H1 (cell line): ENCODE results near the gene CNGB1. TPM values are rescaled to one million over a fixed set of nuclear protein-coding genes. Genes with fewer than 3 reads are reported as not detected.

Experiments used
- CTCF ChIA-PET: fragments of 300-600 bp; sonication (Branson Sonifier 250); formaldehyde crosslinking; loops from one replicate; lab custom pipeline; 2021; ENCODE audit not compliant: partially characterized antibody; lab: Charles Lee
- POLR2A ChIA-PET: fragments of 300-600 bp; sonication (Branson Sonifier 250); formaldehyde crosslinking; loops from one replicate; lab custom pipeline; 2021; ENCODE audit warnings: inconsistent platforms; ENCODE audit not compliant: partially characterized antibody; lab: Charles Lee
- DNase-seq, 2 experiments: peaks; one replicate each; pipeline versions ENCODE4 v3.0.0 to v3.0.0-alpha.2; 2010 to 2022; ENCODE audit warnings: low spot score in 2 of 2, low read depth in 1 of 2, mixed read lengths in 1 of 2
- FAIRE-seq: peaks from 2 replicates; lab custom pipeline; 2011; peaks lifted over from hg19 to GRCh38; lab: Jason Lieb, UNC
- H2AFZ ChIP-seq: 2 replicates; pipeline ENCODE4 v1.8.1; 2012; ENCODE audit warnings: low read length, inconsistent platforms
- H2AK5ac ChIP-seq: 2 replicates; pipeline ENCODE4 v1.6.1; 2013; ENCODE audit warnings: low read depth, low read length
- H2BK120ac ChIP-seq: replicated peaks from 2 replicates; pipeline ENCODE3; 2013; ENCODE audit warnings: low read depth, low read length, inconsistent platforms
- H2BK12ac ChIP-seq: 2 replicates; pipeline ENCODE4 v1.6.1; 2013; ENCODE audit warnings: low read depth, low read length
- H2BK15ac ChIP-seq: 2 replicates; pipeline ENCODE4 v1.6.1; 2013; ENCODE audit warnings: low read length
- H2BK20ac ChIP-seq: 2 replicates; pipeline ENCODE4 v1.6.1; 2013; ENCODE audit warnings: low read length
- H2BK5ac ChIP-seq: 2 replicates; pipeline ENCODE4 v1.6.1; 2013; ENCODE audit warnings: low read depth, low read length
- H3K14ac ChIP-seq: 2 replicates; pipeline ENCODE4 v1.6.1; 2013; ENCODE audit warnings: inconsistent platforms; ENCODE audit not compliant: insufficient read length
- H3K18ac ChIP-seq: 2 replicates; pipeline ENCODE4 v1.6.1; 2013; ENCODE audit warnings: low read length; ENCODE audit errors: extremely low read depth
- H3K23ac ChIP-seq: 2 replicates; pipeline ENCODE4 v1.6.1; 2013; ENCODE audit warnings: inconsistent platforms; ENCODE audit not compliant: insufficient read length
- H3K23me2 ChIP-seq: 2 replicates; pipeline ENCODE4 v1.6.1; 2013; ENCODE audit warnings: low read depth, low read length
- H3K27ac ChIP-seq: 2 replicates; pipeline ENCODE4 v1.6.1; 2011; ENCODE audit warnings: low read depth, low read length, inconsistent platforms
- H3K27me3 ChIP-seq, 4 experiments: replicated peaks in 1 of 4; 1 replicate in 1 of 4; 2 replicates in 3 of 4; pipeline versions ENCODE4 v1.6.1 to v1.8.1; 2011 to 2013; ENCODE audit warnings: low read length in 3 of 4, mild to moderate bottlenecking in 3 of 4, inconsistent platforms in 2 of 4, mixed read lengths in 2 of 4, moderate library complexity in 1 of 4; ENCODE audit not compliant: control insufficient read depth in 3 of 4, insufficient read depth in 3 of 4; ENCODE audit errors: extremely low read depth in 1 of 4
- H3K36me3 ChIP-seq, 4 experiments: 2 replicates each; pipeline versions ENCODE4 v1.6.1 to v1.8.1; 2011 to 2013; ENCODE audit warnings: mild to moderate bottlenecking in 4 of 4, low read length in 3 of 4, moderate library complexity in 2 of 4, control low read depth in 1 of 4, inconsistent platforms in 1 of 4; ENCODE audit not compliant: insufficient read depth in 4 of 4, control insufficient read depth in 2 of 4
- H3K4ac ChIP-seq: replicated peaks from 2 replicates; pipeline ENCODE3; 2013; ENCODE audit warnings: low read length, low read depth, mixed read lengths, inconsistent platforms; ENCODE audit not compliant: insufficient read length
- H3K4me1 ChIP-seq, 4 experiments: replicated peaks in 1 of 4; 1 replicate in 1 of 4; 2 replicates in 3 of 4; pipeline versions ENCODE4 v1.6.1 to v1.8.1; 2011 to 2013; ENCODE audit warnings: low read length in 3 of 4, inconsistent platforms in 2 of 4, mixed read lengths in 1 of 4; ENCODE audit not compliant: insufficient read depth in 4 of 4, control insufficient read depth in 3 of 4
- H3K4me2 ChIP-seq, 2 experiments: 2 replicates each; pipeline versions ENCODE4 v1.6.1 to v1.8.1; 2011 to 2013; ENCODE audit warnings: low read depth in 2 of 2, low read length in 2 of 2, control low read depth in 1 of 2, inconsistent platforms in 1 of 2, mild to moderate bottlenecking in 1 of 2; ENCODE audit not compliant: insufficient read depth in 1 of 2
- H3K4me3 ChIP-seq, 4 experiments: fragments of 200-600, 300-600 bp in 1 of 4; sonication (generic), shearing (Covaris generic), sonication (Bioruptor Twin) in 1 of 4; 2 replicates each; pipeline versions ENCODE4 v1.5.1 to v1.8.1; 2011 to 2016; ENCODE audit warnings: low read length in 4 of 4, low read depth in 3 of 4, control low read depth in 2 of 4, inconsistent platforms in 2 of 4, mild to moderate bottlenecking in 2 of 4, mixed read lengths in 1 of 4, moderate library complexity in 1 of 4; ENCODE audit not compliant: insufficient read depth in 2 of 4; ENCODE audit errors: extremely low read depth in 1 of 4
- H3K56ac ChIP-seq: replicated peaks from 2 replicates; pipeline ENCODE3; 2013; ENCODE audit warnings: low read depth, mild to moderate bottlenecking, mixed read lengths, low read length, inconsistent platforms; ENCODE audit not compliant: insufficient read length
- H3K79me1 ChIP-seq: 2 replicates; pipeline ENCODE4 v1.6.1; 2013; ENCODE audit warnings: low read depth, low read length, control low read depth
- H3K79me2 ChIP-seq, 2 experiments: 2 replicates each; pipeline versions ENCODE4 v1.6.1 to v1.8.1; 2012 to 2013; ENCODE audit warnings: low read length in 2 of 2, mild to moderate bottlenecking in 2 of 2, inconsistent platforms in 1 of 2; ENCODE audit not compliant: insufficient read depth in 2 of 2, control insufficient read depth in 1 of 2
- H3K9ac ChIP-seq, 4 experiments: replicated peaks in 1 of 4; 1 replicate in 1 of 4; 2 replicates in 3 of 4; pipeline versions ENCODE4 v1.6.1 to v1.8.1; 2011 to 2013; ENCODE audit warnings: low read depth in 3 of 4, low read length in 3 of 4, control low read depth in 2 of 4, mild to moderate bottlenecking in 2 of 4, moderate library complexity in 2 of 4, inconsistent platforms in 1 of 4; ENCODE audit errors: extremely low read depth in 1 of 4
- H3K9me3 ChIP-seq, 2 experiments: 2 replicates each; pipeline versions ENCODE4 v1.6.1 to v1.8.1; 2012 to 2013; ENCODE audit warnings: mild to moderate bottlenecking in 2 of 2, moderate library complexity in 2 of 2, control low read depth in 1 of 2, inconsistent platforms in 1 of 2, low read depth in 1 of 2, low read length in 1 of 2, mixed read lengths in 1 of 2; ENCODE audit not compliant: insufficient read depth in 2 of 2
- H4K20me1 ChIP-seq, 2 experiments: replicated peaks in 1 of 2; 2 replicates each; pipeline versions ENCODE3 to v1.8.1; 2011 to 2013; ENCODE audit warnings: inconsistent platforms in 2 of 2, low read length in 2 of 2, mild to moderate bottlenecking in 1 of 2; ENCODE audit not compliant: insufficient read depth in 2 of 2, control insufficient read depth in 1 of 2
- H4K5ac ChIP-seq: 2 replicates; pipeline ENCODE4 v1.6.1; 2013; ENCODE audit warnings: low read length, low read depth, mixed read lengths, inconsistent platforms; ENCODE audit not compliant: insufficient read length
- H4K8ac ChIP-seq: 2 replicates; pipeline ENCODE4 v1.8.0; 2013; ENCODE audit warnings: mild to moderate bottlenecking, moderate library complexity, low read length, inconsistent platforms; ENCODE audit not compliant: insufficient read depth; ENCODE audit errors: extremely low read depth
- H4K91ac ChIP-seq: replicated peaks from 2 replicates; pipeline ENCODE3; 2013; ENCODE audit warnings: low read length, mixed read lengths, inconsistent platforms; ENCODE audit not compliant: insufficient read length
- BACH1 ChIP-seq: IDR thresholded peaks from 2 replicates; pipeline ENCODE4 v1.6.1; 2012; ENCODE audit warnings: low read length, improper control_type of control experiment
- KDM1A ChIP-seq: fragments of 200-600, 300-600 bp; sonication (generic); IDR thresholded peaks from 2 replicates; pipeline ENCODE4 v1.7.1; 2016; ENCODE audit warnings: mild to moderate bottlenecking, low read length, borderline replicate concordance
- RFX5 ChIP-seq: IDR thresholded peaks from 2 replicates; pipeline ENCODE4 v1.6.1; 2011; ENCODE audit warnings: low read depth, low read length, improper control_type of control experiment, borderline replicate concordance
- YY1 ChIP-seq: IDR thresholded peaks from 2 replicates; pipeline ENCODE4 v1.6.1; 2011; ENCODE audit warnings: low read depth, mild to moderate bottlenecking, low read length
- WGBS, 2 experiments: shearing (Covaris generic) in 1 of 2; methylation state at CpG; one replicate each; pipeline versions ENCODE4 v1.1.6 to v1.1.7; 2013 to 2015; ENCODE audit warnings: low lambda C conversion rate in 2 of 2, mixed read lengths in 2 of 2, inconsistent platforms in 1 of 2, low coverage in 1 of 2, missing lambda C conversion rate in 1 of 2; ENCODE audit not compliant: insufficient replicate concordance in 2 of 2, insufficient coverage in 1 of 2, insufficient read length in 1 of 2; ENCODE audit errors: extremely low coverage in 1 of 2, missing lambda C conversion rate in 1 of 2; 5-methylcytosine and 5-hydroxymethylcytosine counted together
- polyA plus RNA-seq, 7 experiments: library from polyadenylated mRNA; depleted of rRNA in 3 of 7; stranded (reverse) in 5 of 7; unstranded in 2 of 7; fragments of >200 nt in 5 of 7; fragments of 200-250 nt in 2 of 7; gene quantifications; 1 replicate in 5 of 7; 2 replicates in 1 of 7; 4 replicates in 1 of 7; pipeline versions ENCODE4 v1.2.1 to v1.2.3, GENCODE V29; 2011 to 2013; ENCODE audit warnings: missing spikeins in 2 of 7, mixed read lengths in 2 of 7
- total RNA-seq: library from RNA; stranded (reverse); fragmentation: NEBNext Ultra II Directional; extraction: Animal tissue kit (Norgen Biotek cat#: 25700); gene quantifications from 2 replicates; pipeline ENCODE4 v1.2.1, GENCODE V29; 2021
- TF ChIP-seq, protein P1 (sequence below): IDR thresholded peaks from 2 replicates; pipeline ENCODE4 v1.6.1; 2012; ENCODE audit warnings: inconsistent platforms
- TF ChIP-seq, protein P2 (sequence below): IDR thresholded peaks from 2 replicates; pipeline ENCODE4 v1.6.1; 2012; ENCODE audit warnings: inconsistent platforms

Gene CNGB1
- total and polyA plus RNA-seq, 2 of the 8 experiments (the other 6 are each of a cell fraction or from before 2014, with no cell fraction given) = not detected

DNA sequence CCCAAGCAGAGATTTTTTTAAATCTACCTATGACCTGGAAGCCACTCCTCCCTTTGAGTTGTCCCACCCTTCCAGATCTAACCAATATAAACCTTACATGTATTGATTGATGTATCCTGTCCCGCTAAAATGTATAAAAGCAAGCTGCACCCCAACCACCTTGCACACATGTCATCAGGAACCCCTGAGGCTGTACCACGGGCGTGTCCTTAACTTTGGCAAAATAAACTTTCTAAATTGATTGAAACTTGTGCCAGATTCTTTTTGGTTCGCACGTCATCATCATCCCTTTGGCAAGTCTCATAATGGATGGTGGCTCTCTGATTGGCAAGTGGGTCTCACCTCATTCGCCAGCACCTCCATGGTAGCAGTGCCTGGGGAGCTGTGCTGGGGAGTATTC is 60.2 kb downstream of the CNGB1 start:
- ChIA-PET CTCF (interaction anchor here (0.6 to 1.4 kb wide), 4 partner anchors 12 to 247 kb away, joined by 3 read pairs; no protein-coding TSS in a partner anchor), POLR2A (no interaction called here)
- Histone ChIP-seq H3K23me2 (peaks cover 3% of the 10 kb centered on the region; the same call in 1 of the 2 replicates), H2AK5ac (no peak overlapping the region), H2BK120ac (no peak overlapping the region), H3K56ac (no peak overlapping the region), H3K4ac (no peak overlapping the region), H2BK12ac (no peak overlapping the region), H3K9me3 (no peaks in the 10 kb centered on the region), H3K36me3 (no peaks in the 10 kb centered on the region), H3K4me3 (no peak overlapping the region), H4K91ac (no peak overlapping the region), H3K79me1 (no peaks in the 10 kb centered on the region), H4K5ac (no peak overlapping the region), H3K14ac (no peak overlapping the region), H4K8ac (no peak overlapping the region), H2BK5ac (no peak overlapping the region), H3K4me1 (peaks cover 0 to 13% (median 2%) of the 10 kb centered on the region in 4 experiments; a peak in 4 of 7 replicates), H2BK20ac (no peak overlapping the region), H3K23ac (no peak overlapping the region), H3K9ac (no peak overlapping the region), H4K20me1 (peaks cover 0 to 7% of the 10 kb centered on the region in 2 experiments), H3K4me2 (no peak overlapping the region), H3K27me3 (no peaks in the 10 kb centered on the region), H2BK15ac (no peak overlapping the region), H3K27ac (no peak overlapping the region), H3K79me2 (no peaks in the 10 kb centered on the region; a peak in 1 of 4 replicates), H3K18ac (no peak overlapping the region), H2AFZ (no peak overlapping the region)
- FAIRE-seq (no peak), DNase-seq (no peak)
- WGBS, 2 experiments = 89% methylated on average over 6 of the region's 6 CpGs; no CpG with 5 or more reads in 1 of the 2 experiments
- TF ChIP-seq, protein P1, sequence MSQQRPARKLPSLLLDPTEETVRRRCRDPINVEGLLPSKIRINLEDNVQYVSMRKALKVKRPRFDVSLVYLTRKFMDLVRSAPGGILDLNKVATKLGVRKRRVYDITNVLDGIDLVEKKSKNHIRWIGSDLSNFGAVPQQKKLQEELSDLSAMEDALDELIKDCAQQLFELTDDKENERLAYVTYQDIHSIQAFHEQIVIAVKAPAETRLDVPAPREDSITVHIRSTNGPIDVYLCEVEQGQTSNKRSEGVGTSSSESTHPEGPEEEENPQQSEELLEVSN = no peak
- TF ChIP-seq BACH1 = no peak
- TF ChIP-seq RFX5 = no peak
- TF ChIP-seq, protein P2, sequence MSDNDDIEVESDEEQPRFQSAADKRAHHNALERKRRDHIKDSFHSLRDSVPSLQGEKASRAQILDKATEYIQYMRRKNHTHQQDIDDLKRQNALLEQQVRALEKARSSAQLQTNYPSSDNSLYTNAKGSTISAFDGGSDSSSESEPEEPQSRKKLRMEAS = no peak
- TF ChIP-seq KDM1A = no peak
- no peak for TF ChIP-seq YY1
